B cell (primary cell): Measurements from ENCODE around the gene GMPR.

Source experiments
- CTCF ChIP-seq: fragments of 200-600 bp; IDR thresholded peaks from one replicate; pipeline ENCODE4 v1.8.0; 2022; ENCODE audit warnings: antibody characterized with exemption, mild to moderate bottlenecking
- EZH2 ChIP-seq: IDR thresholded peaks from 2 replicates; pipeline ENCODE4 v1.6.1; 2012; ENCODE audit warnings: borderline replicate concordance, low read depth, mild to moderate bottlenecking, moderate library complexity, low read length; ENCODE audit not compliant: insufficient read depth, poor library complexity, severe bottlenecking

GRCh38 chr6:16206595-16207037, 31.8 kb upstream of the GMPR start:
- TF ChIP-seq CTCF = peak; percentile 98
- TF ChIP-seq EZH2 = no peak
